Smooth muscle cell of bladder (primary cell): ENCODE measurements around the gene PPIP5K1. TPM values are rescaled to one million over a fixed set of nuclear protein-coding genes. Genes with fewer than 3 reads are reported as not detected.

Source experiments
- total RNA-seq: library from RNA; depleted of rRNA; stranded (reverse); fragments of >200 nt; gene quantifications from 2 replicates; pipeline ENCODE4 v1.2.3, GENCODE V29; 2014

PPIP5K1 gene
- 8.7 and 14.7 TPM in 2 replicates for total RNA-seq

GRCh38 chr15:43589778-43590466 lies at the start of gene PPIP5K1:
Gene PPIP5K1, minus strand, starts transcription at chr15:43590208. Its CDS starts 5,704 bp downstream, at chr15:43584504.

GRCh38 chr15:43618700-43619099 lies 28.7 kb upstream of the PPIP5K1 start, which contains the start of gene STRC:
Gene STRC, minus strand, starts transcription at chr15:43618800. Its CDS starts 78 bp downstream, at chr15:43618722.

GRCh38 chr15:43593328-43594190 lies 3.6 kb upstream of the PPIP5K1 start, which contains the start of gene CKMT1B:
Gene CKMT1B, plus strand, starts transcription at chr15:43594027. Its CDS starts 192 bp downstream, at chr15:43594219.

GRCh38 chr15:43517354-43518196 lies 72.4 kb downstream of the PPIP5K1 start, which contains the start of gene MAP1A:
Gene MAP1A, plus strand, starts transcription at chr15:43517608. Its CDS starts 3,866 bp downstream, at chr15:43521474.

GRCh38 chr15:43492673-43493601 lies 97.1 kb downstream of the PPIP5K1 start, which contains the start of gene TP53BP1:
Gene TP53BP1, minus strand, starts transcription at chr15:43493156. Its CDS starts 113 bp downstream, at chr15:43493043.

Other genes starting within 250 kb of the PPIP5K1 start
- 20.2 and 21.1 TPM in 2 replicates for gene ZSCAN29, start 219.2 kb downstream of the PPIP5K1 start, total RNA-seq
- gene TUBGCP4, start 219.1 kb downstream of the PPIP5K1 start, total RNA-seq: 9.1 and 9.8 TPM in 2 replicates
- gene TP53BP1, start 97.1 kb downstream of the PPIP5K1 start, total RNA-seq: 83.6 and 88.8 TPM in 2 replicates
- 38.8 and 40.8 TPM in 2 replicates for gene MAP1A, start 72.6 kb downstream of the PPIP5K1 start, total RNA-seq
- not detected in 2 replicates for gene CKMT1B, start 3.8 kb upstream of the PPIP5K1 start, total RNA-seq
- not detected in 2 replicates for gene STRC, start 28.6 kb upstream of the PPIP5K1 start, total RNA-seq
- gene CATSPER2, start 58.6 kb upstream of the PPIP5K1 start, total RNA-seq: 0.37 and 0.43 TPM in 2 replicates
- 0.18 TPM in 1 of 2 replicates, not detected in the other for gene CKMT1A, start 103.7 kb upstream of the PPIP5K1 start, total RNA-seq
- gene PDIA3, start 156.2 kb upstream of the PPIP5K1 start, total RNA-seq: 135 and 192 TPM in 2 replicates
- gene ELL3, start 186.8 kb upstream of the PPIP5K1 start, total RNA-seq: 3.9 and 6.8 TPM in 2 replicates
- gene SERF2, start 202.1 kb upstream of the PPIP5K1 start, total RNA-seq: 448 and 573 TPM in 2 replicates
- gene SERINC4, start 210.0 kb upstream of the PPIP5K1 start, total RNA-seq: 0.09 TPM in 1 of 2 replicates, not detected in the other
- 8.5 and 10.3 TPM in 2 replicates for gene HYPK, start 210.4 kb upstream of the PPIP5K1 start, total RNA-seq
- gene MFAP1, start 234.5 kb upstream of the PPIP5K1 start, total RNA-seq: 24.9 and 31.7 TPM in 2 replicates
- gene WDR76, start 236.8 kb upstream of the PPIP5K1 start, total RNA-seq: 2.7 and 2.8 TPM in 2 replicates